MM.1S (cell line): ENCODE measurements around the gene BPIFA3.

Experiments used
- DNase-seq: peaks from one replicate; pipeline ENCODE4 v3.0.0-alpha.2; 2015
- H2AFZ ChIP-seq: fragments of 300-600 bp; sonication (generic); 2 replicates; pipeline ENCODE4 v1.6.0; 2016; ENCODE audit warnings: antibody characterized with exemption, low read length
- H3F3A ChIP-seq: fragments of 300-600 bp; sonication (generic); 2 replicates; pipeline ENCODE4 v1.6.1; 2016; ENCODE audit warnings: mild to moderate bottlenecking, antibody characterized with exemption, low read length, moderate library complexity, mixed read lengths; ENCODE audit not compliant: insufficient read depth
- H3K27ac ChIP-seq: fragments of 300-600 bp; sonication (generic); 2 replicates; pipeline ENCODE4 v1.5.1; 2016; ENCODE audit warnings: mild to moderate bottlenecking, low read length
- H3K27me3 ChIP-seq: fragments of 300-600 bp; sonication (generic); replicated peaks from 2 replicates; pipeline ENCODE4 v1.6.0; 2016; ENCODE audit warnings: low read length; ENCODE audit not compliant: insufficient read depth
- H3K36me3 ChIP-seq: fragments of 300-600 bp; sonication (generic); replicated peaks from 2 replicates; pipeline ENCODE4 v1.6.1; 2016; ENCODE audit warnings: mild to moderate bottlenecking, low read length, mixed read lengths; ENCODE audit not compliant: insufficient read depth
- H3K4me1 ChIP-seq: fragments of 300-600 bp; sonication (generic); 2 replicates; pipeline ENCODE4 v1.6.1; 2016; ENCODE audit warnings: low read length, mixed read lengths
- H3K4me2 ChIP-seq: fragments of 300-600 bp; sonication (generic); 2 replicates; pipeline ENCODE4 v1.6.0; 2016; ENCODE audit warnings: low read depth, low read length
- H3K4me3 ChIP-seq: fragments of 300-600 bp; sonication (generic); 2 replicates; pipeline ENCODE4 v1.5.1; 2016; ENCODE audit warnings: low read length, mixed read lengths
- H3K79me2 ChIP-seq: fragments of 300-600 bp; sonication (generic); 2 replicates; pipeline ENCODE4 v1.6.1; 2016; ENCODE audit warnings: mixed run types, low read length, mixed read lengths
- H3K9ac ChIP-seq: fragments of 300-600 bp; sonication (generic); 2 replicates; pipeline ENCODE4 v1.6.1; 2016; ENCODE audit warnings: low read length, mixed read lengths
- H3K9me2 ChIP-seq: fragments of 300-600 bp; sonication (generic); replicated peaks from 2 replicates; pipeline ENCODE4 v1.6.1; 2016; ENCODE audit warnings: mild to moderate bottlenecking, low read length, mixed read lengths; ENCODE audit not compliant: insufficient read depth
- H3K9me3 ChIP-seq: fragments of 300-600 bp; sonication (generic); replicated peaks from 2 replicates; pipeline ENCODE4 v1.6.1; 2016; ENCODE audit warnings: mild to moderate bottlenecking, low read length, mixed read lengths; ENCODE audit not compliant: insufficient read depth
- H4K20me1 ChIP-seq: fragments of 300-600 bp; sonication (generic); 2 replicates; pipeline ENCODE4 v1.6.1; 2016; ENCODE audit warnings: mild to moderate bottlenecking, low read length, moderate library complexity, mixed read lengths; ENCODE audit not compliant: insufficient read depth
- EZH2 ChIP-seq: fragments of 300-600 bp; sonication (generic); optimal IDR thresholded peaks from 2 replicates; pipeline ENCODE3; 2017; ENCODE audit warnings: low read depth, mild to moderate bottlenecking, antibody characterized with exemption, low read length, mixed read lengths
- EZH2phosphoT487 ChIP-seq: fragments of 300-600 bp; sonication (generic); IDR thresholded peaks from 2 replicates; pipeline ENCODE4 v1.6.1; 2018; ENCODE audit warnings: antibody characterized with exemption, low read length
- TF ChIP-seq, protein P1 (sequence below): fragments of 300-600 bp; sonication (generic); IDR thresholded peaks from 2 replicates; pipeline ENCODE4 v1.5.1; 2016; ENCODE audit warnings: antibody characterized with exemption, low read length, mixed read lengths

The BPIFA3 gene

DNA sequence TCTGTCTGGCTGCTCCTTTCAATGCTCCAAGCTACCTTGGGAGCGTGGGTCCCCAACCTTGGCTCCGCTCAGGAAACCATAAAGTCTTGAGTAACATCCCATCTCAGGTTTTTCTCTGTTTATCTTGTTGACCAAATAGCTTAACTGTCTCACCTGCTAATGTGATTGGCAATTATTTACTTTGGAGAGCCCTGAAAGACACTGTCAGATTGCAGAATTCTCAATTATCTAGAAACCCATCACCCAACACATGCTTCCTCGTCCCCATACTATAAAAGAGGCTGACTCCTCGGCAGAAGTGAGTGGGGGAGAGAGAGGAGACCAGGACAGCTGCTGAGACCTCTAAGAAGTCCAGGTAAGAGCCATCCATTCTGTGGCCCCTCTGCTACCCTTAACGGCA lies 18.5 kb downstream of the BPIFA3 start, which contains the start of gene BPIFA1:
Gene BPIFA1 (plus strand): TSS at position 301 of the 400 bp plus-strand sequence. CDS start 1,716 bp downstream, outside the sequence.
- Histone ChIP-seq H2AFZ (no peak within 1 kb of the TSS), H3K27me3 (peaks cover 21% of the 10 kb centered on the region)

DNA sequence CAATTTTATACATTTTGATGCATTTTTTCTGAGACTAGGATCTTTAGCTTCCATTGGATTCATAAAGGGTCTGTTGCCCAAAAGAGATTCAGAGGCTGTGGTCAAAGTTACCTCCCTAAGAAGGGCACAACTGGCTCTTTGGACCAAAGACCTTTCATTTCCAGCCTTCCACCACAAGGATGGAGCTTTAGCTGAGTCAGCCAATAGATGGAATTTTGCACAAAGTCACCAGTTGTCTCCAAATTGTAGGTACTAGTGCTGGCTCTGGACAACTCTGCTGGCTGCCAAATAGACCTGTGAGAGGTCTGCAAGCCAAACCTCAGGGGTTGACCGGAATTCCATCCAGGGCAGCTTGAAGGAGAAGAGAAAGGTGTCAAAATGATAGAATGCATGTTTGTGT lies 19.2 kb downstream of the BPIFA3 start:
- H3K4me3 ChIP-seq: no peak overlapping the region
- H3K9me2 ChIP-seq: no peaks in the 10 kb centered on the region
- TF ChIP-seq EZH2: no peak
- TF ChIP-seq EZH2phosphoT487: no peak
- peaks cover 21% of the 10 kb centered on the region for H3K27me3 ChIP-seq
- no peak overlapping the region for H2AFZ ChIP-seq
- no peaks in the 10 kb centered on the region for H3K4me1 ChIP-seq
- H3K79me2 ChIP-seq: no peaks in the 10 kb centered on the region
- DNase-seq: no peak
- H3K36me3 ChIP-seq: no peaks in the 10 kb centered on the region
- H4K20me1 ChIP-seq: no peaks in the 10 kb centered on the region
- H3K4me2 ChIP-seq: no peak overlapping the region
- H3K9me3 ChIP-seq: no peaks in the 10 kb centered on the region
- H3F3A ChIP-seq: no peaks in the 10 kb centered on the region
- H3K27ac ChIP-seq: no peak overlapping the region
- H3K9ac ChIP-seq: no peak overlapping the region

More for the DNA sequence above, 18.5 kb downstream of the BPIFA3 start, which contains the start of gene BPIFA1:
- DNase-seq: no peak
- no peak for TF ChIP-seq EZH2phosphoT487
- TF ChIP-seq EZH2: no peak
- TF ChIP-seq, protein P1, sequence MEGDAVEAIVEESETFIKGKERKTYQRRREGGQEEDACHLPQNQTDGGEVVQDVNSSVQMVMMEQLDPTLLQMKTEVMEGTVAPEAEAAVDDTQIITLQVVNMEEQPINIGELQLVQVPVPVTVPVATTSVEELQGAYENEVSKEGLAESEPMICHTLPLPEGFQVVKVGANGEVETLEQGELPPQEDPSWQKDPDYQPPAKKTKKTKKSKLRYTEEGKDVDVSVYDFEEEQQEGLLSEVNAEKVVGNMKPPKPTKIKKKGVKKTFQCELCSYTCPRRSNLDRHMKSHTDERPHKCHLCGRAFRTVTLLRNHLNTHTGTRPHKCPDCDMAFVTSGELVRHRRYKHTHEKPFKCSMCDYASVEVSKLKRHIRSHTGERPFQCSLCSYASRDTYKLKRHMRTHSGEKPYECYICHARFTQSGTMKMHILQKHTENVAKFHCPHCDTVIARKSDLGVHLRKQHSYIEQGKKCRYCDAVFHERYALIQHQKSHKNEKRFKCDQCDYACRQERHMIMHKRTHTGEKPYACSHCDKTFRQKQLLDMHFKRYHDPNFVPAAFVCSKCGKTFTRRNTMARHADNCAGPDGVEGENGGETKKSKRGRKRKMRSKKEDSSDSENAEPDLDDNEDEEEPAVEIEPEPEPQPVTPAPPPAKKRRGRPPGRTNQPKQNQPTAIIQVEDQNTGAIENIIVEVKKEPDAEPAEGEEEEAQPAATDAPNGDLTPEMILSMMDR: no peak
- H3K79me2 ChIP-seq: no peaks in the 10 kb centered on the region
- H3K4me2 ChIP-seq: no peak within 1 kb of the TSS
- H4K20me1 ChIP-seq: no peaks in the 10 kb centered on the region
- H3K9me3 ChIP-seq: no peaks in the 10 kb centered on the region
- no peak within 1 kb of the TSS for H3K9ac ChIP-seq
- no peaks in the 10 kb centered on the region for H3F3A ChIP-seq
- H3K36me3 ChIP-seq: no peaks in the 10 kb centered on the region
- no peak within 1 kb of the TSS for H3K27ac ChIP-seq
- H3K9me2 ChIP-seq: no peaks in the 10 kb centered on the region
- no peaks in the 10 kb centered on the region for H3K4me1 ChIP-seq
- no peak within 1 kb of the TSS for H3K4me3 ChIP-seq

DNA sequence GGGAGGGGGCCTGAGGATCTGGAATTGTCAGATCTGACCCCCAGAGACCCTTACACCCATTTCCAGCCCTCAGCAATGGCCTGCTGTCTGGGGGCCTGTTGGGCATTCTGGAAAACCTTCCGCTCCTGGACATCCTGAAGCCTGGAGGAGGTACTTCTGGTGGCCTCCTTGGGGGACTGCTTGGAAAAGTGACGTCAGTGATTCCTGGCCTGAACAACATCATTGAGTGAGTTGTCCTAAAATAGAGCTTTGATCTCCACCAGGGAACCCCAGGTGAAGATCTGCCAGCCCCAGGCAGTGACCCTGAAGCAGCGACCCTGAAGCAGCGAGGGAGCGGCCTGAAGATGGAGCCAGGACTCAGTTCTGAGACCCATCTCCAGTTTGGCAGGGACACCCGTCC lies 20.8 kb downstream of the BPIFA3 start:
- Histone ChIP-seq H3K9ac (no peak overlapping the region), H3K36me3 (no peaks in the 10 kb centered on the region), H3F3A (no peaks in the 10 kb centered on the region), H3K9me2 (no peaks in the 10 kb centered on the region), H3K4me3 (no peak overlapping the region), H3K27me3 (peaks cover 16% of the 10 kb centered on the region), H3K4me1 (no peaks in the 10 kb centered on the region), H3K4me2 (no peak overlapping the region), H3K9me3 (no peaks in the 10 kb centered on the region), H3K27ac (no peak overlapping the region), H3K79me2 (no peaks in the 10 kb centered on the region), H4K20me1 (no peaks in the 10 kb centered on the region), H2AFZ (no peak overlapping the region)
- TF ChIP-seq EZH2 (no peak), EZH2phosphoT487 (no peak)
- TF ChIP-seq, protein P1: no peak
- no peak for DNase-seq

DNA sequence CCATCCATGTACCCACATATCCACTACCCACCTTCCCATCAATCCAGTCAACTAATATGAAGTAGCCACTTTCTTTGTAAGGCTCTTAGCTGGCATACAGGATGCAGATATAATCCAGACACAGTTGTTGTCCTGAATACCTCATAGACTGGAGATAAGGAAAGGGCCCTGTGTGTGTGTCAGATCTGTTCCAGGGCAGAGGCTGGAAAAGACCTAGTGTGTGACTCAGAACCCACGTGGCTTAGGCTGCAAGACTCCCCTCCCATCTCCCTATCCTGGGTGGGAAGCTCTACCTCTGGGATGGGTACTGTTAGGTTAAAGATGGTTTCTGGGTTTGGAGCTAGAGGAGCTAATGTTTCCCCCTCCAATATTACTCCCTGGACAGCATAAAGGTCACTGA lies 22.3 kb downstream of the BPIFA3 start:
- Histone ChIP-seq H3K27ac (no peak overlapping the region), H3F3A (no peaks in the 10 kb centered on the region), H3K36me3 (no peaks in the 10 kb centered on the region), H3K9me2 (no peaks in the 10 kb centered on the region), H2AFZ (no peak overlapping the region), H3K4me2 (no peak overlapping the region), H3K27me3 (peaks cover 16% of the 10 kb centered on the region), H3K9me3 (no peaks in the 10 kb centered on the region), H3K9ac (no peak overlapping the region), H3K4me1 (no peaks in the 10 kb centered on the region), H3K79me2 (no peaks in the 10 kb centered on the region), H3K4me3 (no peak overlapping the region), H4K20me1 (no peaks in the 10 kb centered on the region)
- no peak for TF ChIP-seq EZH2
- TF ChIP-seq, protein P1: no peak
- no peak for TF ChIP-seq EZH2phosphoT487
- DNase-seq: no peak
